K562 (cell line): Measurements from ENCODE around the gene ZSWIM1. TPM values are rescaled to one million over a fixed set of nuclear protein-coding genes. Genes with fewer than 3 reads are reported as not detected.

Source experiments
- ATF2 ChIP-seq: sonication (generic); formaldehyde crosslinking; IDR thresholded peaks from 2 replicates; pipeline ENCODE4 v1.8.1; 2022; ENCODE audit warnings: missing genetic modification reagents
- CTBP1 ChIP-seq: fragments of 450-650 bp; IDR thresholded peaks from 2 replicates; pipeline ENCODE4 v1.6.1; 2016; ENCODE audit warnings: borderline replicate concordance
- ETV1 ChIP-seq: fragments of 450-650 bp; conservative IDR thresholded peaks from 2 replicates; pipeline ENCODE4 v1.6.1; 2016; ENCODE audit warnings: missing genetic modification characterization, control low read depth, low read depth, missing compliant biosample characterization
- FOXA1 ChIP-seq: fragments of 450-650 bp; IDR thresholded peaks from 2 replicates; pipeline ENCODE4 v1.6.1; 2016; ENCODE audit warnings: mild to moderate bottlenecking, borderline replicate concordance
- HDAC1 ChIP-seq, 2 experiments: fragments of 450-650 bp; IDR thresholded peaks; 2 replicates each; pipeline ENCODE4 v1.6.1; 2016 to 2017; ENCODE audit warnings: inconsistent platforms in 1 of 2, mild to moderate bottlenecking in 1 of 2, moderate library complexity in 1 of 2
- HMG20A ChIP-seq: fragments of 450-650 bp; formaldehyde crosslinking; conservative IDR thresholded peaks from 2 replicates; pipeline ENCODE4 v1.4.0; 2020; ENCODE audit warnings: mild to moderate bottlenecking, mixed read lengths
- ILF3 ChIP-seq: fragments of 450-650 bp; IDR thresholded peaks from 2 replicates; pipeline ENCODE4 v1.6.1; 2018; ENCODE audit warnings: antibody characterized with exemption, mild to moderate bottlenecking, moderate library complexity, borderline replicate concordance
- PHTF2 ChIP-seq: fragments of 250-450 bp; sonication (Bioruptor Pico); IDR thresholded peaks from 2 replicates; pipeline ENCODE4 v1.5.0; 2021; ENCODE audit warnings: mild to moderate bottlenecking
- RCOR1 ChIP-seq, 2 experiments: IDR thresholded peaks; 2 replicates each; pipeline ENCODE4 v1.6.1; 2012; ENCODE audit warnings: low read depth in 2 of 2, low read length in 2 of 2, borderline replicate concordance in 1 of 2, improper control_type of control experiment in 1 of 2
- RNF219 ChIP-seq: fragments of 250-450 bp; sonication (Bioruptor Pico); IDR thresholded peaks from 2 replicates; pipeline ENCODE4 v1.5.0; 2022; ENCODE audit warnings: mild to moderate bottlenecking
- TCF15 ChIP-seq: fragments of 250-450 bp; sonication (Bioruptor Pico); IDR thresholded peaks from 2 replicates; pipeline ENCODE4 v1.8.0; 2022; ENCODE audit warnings: moderate library complexity, mild to moderate bottlenecking, inconsistent platforms
- YBX1 ChIP-seq: fragments of 450-650 bp; IDR thresholded peaks from 2 replicates; pipeline ENCODE4 v1.7.1; 2016; ENCODE audit warnings: mild to moderate bottlenecking
- YY1 ChIP-seq, 3 experiments: IDR thresholded peaks; 2 replicates each; pipeline ENCODE4 v1.6.1; 2011; ENCODE audit warnings: low read length in 2 of 3, mild to moderate bottlenecking in 2 of 3, moderate library complexity in 2 of 3, borderline replicate concordance in 1 of 3, control low read depth in 1 of 3, low read depth in 1 of 3; ENCODE audit not compliant: insufficient read depth in 3 of 3, insufficient replicate concordance in 2 of 3, control insufficient read depth in 1 of 3, insufficient read length in 1 of 3; ENCODE audit errors: extremely low read depth in 1 of 3
- ZNF121 ChIP-seq: sonication (generic); formaldehyde crosslinking; conservative IDR thresholded peaks from 2 replicates; pipeline ENCODE4 v1.8.0; 2022; ENCODE audit warnings: missing genetic modification reagents
- ZNF143 ChIP-seq: sonication (generic); formaldehyde crosslinking; IDR thresholded peaks from 2 replicates; pipeline ENCODE4 v1.9.0; 2022; ENCODE audit warnings: mild to moderate bottlenecking, missing genetic modification reagents
- ZNF277 ChIP-seq: fragments of 250-450 bp; sonication (Bioruptor Pico); IDR thresholded peaks from 2 replicates; pipeline ENCODE4 v1.8.0; 2022; ENCODE audit warnings: inconsistent platforms, mild to moderate bottlenecking, moderate library complexity, borderline replicate concordance
- ZNF384 ChIP-seq: IDR thresholded peaks from 2 replicates; pipeline ENCODE4 v1.6.1; 2012; ENCODE audit warnings: low read depth, low read length, improper control_type of control experiment
- ZNF561 ChIP-seq: fragments of 450-650 bp; formaldehyde crosslinking; conservative IDR thresholded peaks from 2 replicates; pipeline ENCODE4 v1.4.0; 2020; ENCODE audit warnings: mild to moderate bottlenecking, moderate library complexity
- ZNF696 ChIP-seq: fragments of 250-450 bp; sonication (Bioruptor Pico); conservative IDR thresholded peaks from 2 replicates; pipeline ENCODE4 v1.4.0; 2020; ENCODE audit warnings: mild to moderate bottlenecking, moderate library complexity
- polyA plus RNA-seq, 8 experiments: library from polyadenylated mRNA; depleted of rRNA in 4 of 8; stranded (reverse) in 5 of 8; unstranded in 3 of 8; fragments of >200 nt; fragmentation: Nextera tagmentation in 2 of 8; fragmentation: Illumina TruSeq in 1 of 8; extraction: Ambion mirVana in 2 of 8; extraction: Trizol in 1 of 8; gene quantifications; 2 replicates each; pipeline versions ENCODE4 v1.2.1 to v1.2.3, GENCODE V29; 2011 to 2014; ENCODE audit warnings: inconsistent platforms in 1 of 8, missing spikeins in 1 of 8
- total RNA-seq, 7 experiments: library from RNA; depleted of rRNA in 6 of 7; stranded (reverse); fragments of >200 nt in 6 of 7; fragmentation: Illumina TruSeq in 2 of 7; extraction: Trizol in 2 of 7; gene quantifications; 2 replicates each; pipeline versions ENCODE4 v1.2.1 to v1.2.3, GENCODE V29; 2011 to 2021; ENCODE audit warnings: low replicate concordance in 1 of 7

ZSWIM1 gene
- total and polyA plus RNA-seq, 9 of the 15 experiments (the other 6 are each of a cell fraction or from before 2014, with no cell fraction given), result 2.5 to 15.6 (median 9.5) TPM

- no peak for TF ChIP-seq ETV1 (tag)
- TF ChIP-seq ZNF384, result no peak
- no peak for TF ChIP-seq TCF15 (CRISPR knock-in tag)
- no peak for TF ChIP-seq ZNF696 (CRISPR knock-in tag)
- TF ChIP-seq ZNF561 (CRISPR knock-in tag), result no peak
- no peak for TF ChIP-seq ZNF121
- TF ChIP-seq ZNF277, result no peak
- TF ChIP-seq ILF3, result no peak
- no peak for TF ChIP-seq RNF219 (CRISPR knock-in tag)
- TF ChIP-seq PHTF2 (CRISPR knock-in tag), result no peak
- no peak for TF ChIP-seq YY1 (IDR thresholded peaks at IDR 0.05; ENCODE audit: borderline replicate concordance in 1 of 3, control insufficient read depth in 1 of 3, extremely low read depth in 1 of 3, insufficient read depth in 3 of 3, insufficient read length in 1 of 3, insufficient replicate concordance in 2 of 3, low read depth in 1 of 3, low read length in 2 of 3)
- TF ChIP-seq ATF2 (CRISPR knock-in tag), result no peak
- TF ChIP-seq YBX1, result no peak
- 0 out of 4 replicates have a peak, but pooled peaks of 1 of the 2 experiments have one; percentile 38 for TF ChIP-seq RCOR1 (IDR thresholded peaks at IDR 0.05; ENCODE audit: borderline replicate concordance in 1 of 2, low read depth in 2 of 2, low read length in 2 of 2)
- TF ChIP-seq CTBP1, result peak; percentile 12; the same call in 1 of the 2 replicates
- TF ChIP-seq HMG20A, result no peak
- no peak for TF ChIP-seq ZNF143 (CRISPR knock-in tag)
- TF ChIP-seq FOXA1, result no peak
- TF ChIP-seq HDAC1 (IDR thresholded peaks at IDR 0.05), result 0 out of 4 replicates have a peak, but pooled peaks of 1 of the 2 experiments have one; percentile 3
Measured at GRCh38 chr20:45909817-45910669, 29.0 kb downstream of the ZSWIM1 start (continued).
